ENCODE measurements around the gene NEMF.
"Not testable (repeated sequence)": the region's sequence is repeated elsewhere in the genome, so short reads cannot be mapped to it uniquely, and the experiment has no call there.

NEMF gene

GRCh38 chr14:49816118-49816517 is 36.5 kb downstream of the NEMF start:
- not testable (repeated sequence) for DNase-seq (ENCODE audit: low read depth)

- no peak for DNase-seq (ENCODE audit: low read depth)
These were observed 43.8 kb downstream of the NEMF start for GRCh38 chr14:49808780-49809179.

GRCh38 chr14:49796025-49796424 is 56.6 kb downstream of the NEMF start:
- no peak for DNase-seq (ENCODE audit: low read depth)

- DNase-seq (ENCODE audit: low read depth) = no peak
These were observed 60.0 kb downstream of the NEMF start for GRCh38 chr14:49792618-49793017.

- DNase-seq (ENCODE audit: low read depth) = no peak
These were observed 66.3 kb downstream of the NEMF start for GRCh38 chr14:49786315-49786714.

- DNase-seq (ENCODE audit: low read depth) = no peak
These were observed 69.1 kb downstream of the NEMF start for GRCh38 chr14:49783394-49784014.

GRCh38 chr14:49781040-49781439 is 71.5 kb downstream of the NEMF start:
- DNase-seq (ENCODE audit: low read depth) = not testable (repeated sequence)

GRCh38 chr14:49778421-49778820 is 74.2 kb downstream of the NEMF start:
- DNase-seq (ENCODE audit: low read depth) = no peak

- DNase-seq (ENCODE audit: low read depth) = no peak
These were observed 78.5 kb downstream of the NEMF start for GRCh38 chr14:49774106-49774505.

GRCh38 chr14:49771691-49772090 is 80.9 kb downstream of the NEMF start:
- DNase-seq (ENCODE audit: low read depth) = not testable (repeated sequence)

- DNase-seq (ENCODE audit: low read depth) = no peak
These were observed 82.3 kb downstream of the NEMF start for GRCh38 chr14:49770212-49770817.

GRCh38 chr14:49769581-49770211 is 82.9 kb downstream of the NEMF start:
- no peak for DNase-seq (ENCODE audit: low read depth)

- no peak for DNase-seq (ENCODE audit: low read depth)
These were observed 83.4 kb downstream of the NEMF start for GRCh38 chr14:49769171-49769570.

GRCh38 chr14:49768301-49769121 is 84.1 kb downstream of the NEMF start:
- DNase-seq (ENCODE audit: low read depth) = peak; percentile 24

- DNase-seq (ENCODE audit: low read depth) = peak; percentile 76
These were observed 84.9 kb downstream of the NEMF start, which contains the start of gene KLHDC2 for GRCh38 chr14:49767571-49768300. Gene KLHDC2 (plus strand): TSS chr14:49768153. CDS start chr14:49768469, 316 bp downstream.

GRCh38 chr14:49767270-49767570 is 85.4 kb downstream of the NEMF start:
- DNase-seq (ENCODE audit: low read depth) = no peak

- no peak for DNase-seq (ENCODE audit: low read depth)
These were observed 85.7 kb downstream of the NEMF start for GRCh38 chr14:49766839-49767238.

GRCh38 chr14:49761839-49762551 is 90.6 kb downstream of the NEMF start:
- no peak for DNase-seq (ENCODE audit: low read depth)

GRCh38 chr14:49755378-49755777 is 97.2 kb downstream of the NEMF start:
- no peak for DNase-seq (ENCODE audit: low read depth)

- DNase-seq (ENCODE audit: low read depth) = no peak
These were observed 98.0 kb downstream of the NEMF start for GRCh38 chr14:49754570-49755097.

GRCh38 chr14:49746476-49746875 is 106.1 kb downstream of the NEMF start:
- DNase-seq (ENCODE audit: low read depth) = not testable (repeated sequence)
